GM19025 (cell line): ENCODE data around the gene NSL1.

Source experiments
- ATAC-seq: cut with Tn5 transposase; IDR thresholded peaks from one replicate; pipeline ENCODE4 v1.9.1; 2021; ENCODE audit warnings: mild to moderate bottlenecking, low read depth, moderate library complexity; ENCODE audit not compliant: unreplicated experiment

The NSL1 gene, protein sequence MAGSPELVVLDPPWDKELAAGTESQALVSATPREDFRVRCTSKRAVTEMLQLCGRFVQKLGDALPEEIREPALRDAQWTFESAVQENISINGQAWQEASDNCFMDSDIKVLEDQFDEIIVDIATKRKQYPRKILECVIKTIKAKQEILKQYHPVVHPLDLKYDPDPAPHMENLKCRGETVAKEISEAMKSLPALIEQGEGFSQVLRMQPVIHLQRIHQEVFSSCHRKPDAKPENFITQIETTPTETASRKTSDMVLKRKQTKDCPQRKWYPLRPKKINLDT

DNA sequence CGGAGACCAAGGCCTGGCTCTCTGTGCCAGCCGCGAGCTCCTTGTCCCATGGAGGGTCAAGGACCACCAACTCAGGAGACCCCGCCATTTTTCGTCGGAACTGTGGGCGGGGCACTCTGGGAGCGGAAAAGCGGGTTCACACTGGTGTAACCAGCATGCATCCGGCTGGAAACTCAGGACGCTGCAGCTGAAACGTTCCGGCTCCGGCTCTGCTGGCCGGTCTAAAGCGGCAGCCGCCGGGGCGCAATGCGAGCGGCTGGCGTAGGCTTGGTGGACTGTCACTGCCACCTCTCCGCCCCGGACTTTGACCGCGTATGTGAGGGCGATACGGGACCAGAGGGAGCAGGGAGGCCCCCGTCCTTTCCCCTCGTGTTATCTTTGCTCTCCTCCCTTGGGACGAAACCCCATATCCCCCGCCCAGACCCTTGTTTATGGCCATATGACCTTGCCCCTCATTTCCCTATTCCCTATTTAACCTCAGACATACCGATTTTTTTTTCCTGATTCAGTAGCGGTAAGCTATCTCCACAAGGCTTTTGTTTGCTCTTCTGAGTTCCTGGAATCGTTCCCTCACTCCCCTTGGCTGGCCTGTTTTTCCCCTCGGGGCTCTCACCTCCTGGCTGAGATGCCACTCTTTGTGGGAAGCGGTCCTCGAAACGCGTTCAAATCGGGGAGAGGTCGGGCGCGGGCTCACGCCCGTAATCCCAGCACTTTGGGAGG is at the start of gene NSL1, which contains the start of gene TATDN3:
Gene NSL1 (minus strand): TSS at position 102 of the 720 bp plus-strand sequence. CDS start 14 bp downstream, at position 88.
Gene TATDN3 (plus strand): TSS at position 219 of the 720 bp plus-strand sequence. CDS start 28 bp downstream, at position 247.
- ATAC-seq, result peak; percentile 62

DNA sequence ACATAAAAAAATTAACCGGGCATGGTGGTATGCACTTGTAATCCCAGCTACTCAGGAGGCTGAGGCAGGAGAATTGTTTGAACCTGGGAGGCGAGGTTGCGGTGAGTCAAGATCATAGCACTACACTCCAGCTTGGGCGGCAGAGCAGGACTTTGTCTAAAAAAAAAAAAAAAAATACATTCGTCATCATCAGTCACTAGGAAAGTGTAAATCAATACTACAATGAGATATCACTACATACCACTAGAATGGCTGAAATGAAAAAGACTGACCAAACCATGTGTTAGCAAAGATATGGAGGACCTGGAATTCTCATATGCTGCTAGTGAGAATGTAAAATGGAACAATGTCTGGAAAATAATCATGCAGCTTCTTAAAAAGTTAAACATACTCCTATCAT is 46.6 kb upstream of the NSL1 start:
- ATAC-seq, result no peak

DNA sequence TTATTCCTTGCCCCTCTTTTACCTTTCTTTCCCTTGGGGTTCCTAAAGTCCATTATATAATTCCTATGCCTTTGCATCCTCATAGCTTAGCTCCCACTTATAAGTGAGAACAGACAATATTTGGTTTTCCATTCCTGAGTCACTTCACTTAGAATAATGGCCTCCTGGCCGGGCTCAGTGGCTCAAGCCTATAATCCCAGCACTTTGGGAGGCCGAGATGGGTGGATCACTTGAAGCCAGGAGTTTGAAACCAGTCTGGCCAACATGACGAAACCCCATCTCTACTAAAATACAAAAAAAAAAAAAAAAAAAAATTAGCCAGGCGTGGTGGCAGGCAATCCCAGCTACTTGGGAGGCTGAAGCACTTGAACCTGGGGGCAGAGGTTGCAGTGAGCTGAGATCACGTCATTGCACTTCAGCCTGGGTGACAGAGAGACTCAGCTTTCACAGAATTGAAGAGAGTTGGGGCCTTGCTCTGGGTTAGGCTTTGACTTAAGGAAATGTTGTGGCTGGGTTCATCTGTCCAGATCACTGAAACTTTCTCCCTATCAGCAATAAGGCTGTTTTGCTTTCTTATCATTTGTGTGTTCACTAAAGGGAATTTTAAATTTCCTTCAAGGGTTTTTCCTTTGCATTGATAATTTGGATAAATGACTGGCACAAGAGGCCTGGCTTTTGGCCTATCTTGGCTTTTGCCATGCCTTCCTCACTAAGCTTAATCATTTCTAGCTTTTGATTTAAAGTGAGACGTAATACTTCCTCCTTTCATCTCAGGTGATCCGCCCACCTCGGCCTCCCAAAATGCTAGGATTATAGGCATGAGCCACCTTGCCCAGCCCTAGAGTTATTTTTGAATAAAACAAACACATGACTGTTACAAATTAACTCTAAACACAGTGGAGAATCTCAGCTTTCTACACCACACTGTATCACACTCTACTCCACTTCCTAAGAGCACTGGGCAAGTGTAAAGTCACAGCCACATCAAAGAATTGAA is 41.9 kb upstream of the NSL1 start:
- ATAC-seq, result peak; percentile 84

DNA sequence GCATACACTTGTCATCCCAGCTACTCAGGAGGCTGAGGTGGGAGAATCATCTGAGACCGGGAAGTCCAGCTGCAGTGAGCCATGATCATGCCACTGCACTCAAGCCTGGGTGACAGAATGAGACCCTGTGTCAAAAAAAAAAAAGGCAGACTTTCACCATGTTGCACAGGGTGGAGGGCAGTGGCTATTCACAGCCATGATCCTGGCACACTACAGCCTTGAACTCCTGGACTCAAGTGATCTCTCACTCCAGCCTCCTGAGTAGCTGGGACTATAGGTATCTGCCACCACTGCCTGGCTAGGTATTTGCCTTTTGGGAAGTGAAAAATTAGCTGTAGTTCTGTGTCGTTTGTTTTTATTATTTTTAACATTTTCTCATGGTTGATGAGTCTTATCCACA is 36.8 kb upstream of the NSL1 start:
- ATAC-seq, result no peak

DNA sequence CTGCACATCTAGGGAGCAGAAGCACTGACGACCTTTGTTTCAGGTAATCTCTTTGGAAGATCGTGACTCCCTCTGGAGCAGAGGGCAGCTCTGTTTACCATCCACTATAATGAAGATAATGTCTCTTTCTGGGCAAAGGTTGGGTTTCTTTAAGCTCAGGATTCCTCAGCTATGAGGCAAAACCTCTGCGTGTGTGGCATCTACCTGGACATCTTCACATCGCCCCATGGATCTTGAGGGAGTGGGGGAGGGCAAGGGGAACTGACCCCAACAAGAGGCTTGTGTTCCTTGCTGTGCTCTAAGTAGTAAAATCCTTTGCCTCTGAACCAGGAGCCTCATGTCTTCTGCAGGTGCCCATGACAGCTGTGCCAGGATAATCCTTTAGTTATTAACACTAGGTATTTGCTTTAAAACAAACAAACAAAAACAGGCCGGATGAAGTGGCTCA is 36.3 kb upstream of the NSL1 start:
- no peak for ATAC-seq

DNA sequence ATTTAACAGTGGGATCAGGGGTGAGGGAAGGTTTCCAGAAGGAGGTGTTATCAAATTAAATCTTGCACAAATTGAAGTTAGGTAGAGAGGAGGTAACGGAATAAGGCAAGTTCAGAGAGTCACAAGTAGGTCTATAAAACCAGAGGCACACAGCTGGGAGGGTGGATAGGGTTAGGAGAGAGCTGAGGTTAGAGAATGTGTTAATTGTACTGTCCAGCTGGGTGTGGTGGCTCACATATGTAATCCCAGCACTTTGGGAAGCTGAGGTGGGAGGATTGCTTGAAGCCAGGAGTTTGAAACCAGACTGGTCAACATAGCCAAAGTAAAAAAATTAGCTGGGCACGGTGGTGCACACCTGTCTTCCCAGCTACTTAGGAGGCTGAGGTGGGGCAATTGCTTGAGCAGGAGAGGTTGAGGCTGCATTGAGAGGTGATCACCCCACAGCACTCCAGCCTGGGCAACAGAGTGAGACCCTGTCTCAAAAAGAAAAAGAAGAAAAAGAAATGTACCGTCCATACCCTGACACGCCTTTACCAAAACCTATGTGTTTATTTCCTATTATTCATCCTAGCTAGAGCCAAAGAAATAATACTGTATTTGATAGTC is 35.7 kb upstream of the NSL1 start:
- ATAC-seq, result no peak

DNA sequence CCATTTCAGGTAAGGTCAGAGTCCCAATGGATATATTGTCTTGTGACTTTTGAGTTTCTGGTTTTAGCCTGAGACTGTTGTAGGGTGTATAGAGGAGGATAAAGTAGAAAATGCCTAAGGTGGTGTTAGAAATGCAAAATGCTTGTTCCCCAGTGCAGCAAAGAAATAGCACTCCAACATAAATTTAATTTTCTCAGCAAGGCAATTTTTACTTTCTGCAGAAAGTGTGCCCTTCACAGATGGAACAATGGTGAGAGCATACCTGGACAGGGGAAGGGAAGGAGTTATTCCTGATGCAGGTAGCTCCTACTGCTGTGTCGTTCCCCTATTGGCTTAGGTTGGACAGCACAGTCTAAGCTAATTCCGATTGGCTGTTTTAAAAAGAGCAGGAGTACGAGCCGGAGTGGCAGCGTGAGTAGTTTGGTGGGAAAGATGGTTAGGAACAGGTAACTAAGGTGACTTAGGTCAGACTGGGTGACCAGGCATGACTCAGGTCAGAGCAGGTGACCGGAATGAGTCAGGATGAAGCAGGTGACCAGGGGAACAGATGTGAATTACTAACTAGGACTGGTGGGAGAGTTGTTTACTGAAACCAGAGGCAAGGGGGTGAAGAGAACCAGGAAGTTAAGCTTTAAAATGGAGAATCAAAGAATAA is 34.3 kb upstream of the NSL1 start:
- ATAC-seq, result no peak

DNA sequence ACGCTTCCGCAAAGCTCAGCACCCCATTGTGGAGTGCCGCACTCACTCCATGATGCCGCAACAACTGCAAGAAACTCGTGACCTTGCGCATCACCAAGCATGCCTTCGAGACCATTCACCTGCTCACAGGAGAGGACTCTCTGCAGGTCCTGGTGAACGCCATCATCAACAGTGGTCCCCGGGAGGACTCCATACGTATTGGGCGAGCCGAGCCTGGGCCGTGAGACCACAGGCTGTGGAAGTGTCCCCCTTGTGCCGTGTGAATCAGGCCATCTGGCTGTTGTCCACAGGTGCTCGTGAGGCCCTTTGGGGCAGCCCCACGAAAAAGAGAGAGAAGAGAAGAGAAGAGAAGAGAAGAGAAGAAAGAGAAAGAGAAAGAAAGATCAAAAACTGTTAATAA is 32.6 kb upstream of the NSL1 start:
- no peak for ATAC-seq

DNA sequence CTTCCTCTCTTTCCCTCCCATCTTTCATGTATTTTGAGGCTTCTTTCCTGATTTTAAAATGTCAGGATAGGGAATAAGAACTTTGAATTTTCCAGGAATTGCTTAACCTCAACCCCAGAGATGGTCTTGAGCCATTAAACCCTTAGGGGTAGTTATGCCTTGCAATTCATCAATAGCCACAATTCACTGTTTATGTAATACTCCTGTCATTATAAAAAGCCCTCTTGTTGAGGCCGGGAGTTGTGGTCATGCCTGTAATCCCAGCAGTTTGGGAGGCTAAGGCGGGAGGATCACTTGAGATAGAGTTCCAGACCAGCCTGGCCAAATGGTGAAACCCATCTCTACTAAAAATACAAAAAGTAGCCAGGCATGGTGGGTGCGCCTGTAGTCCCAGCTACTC is 31.4 kb upstream of the NSL1 start:
- no peak for ATAC-seq

DNA sequence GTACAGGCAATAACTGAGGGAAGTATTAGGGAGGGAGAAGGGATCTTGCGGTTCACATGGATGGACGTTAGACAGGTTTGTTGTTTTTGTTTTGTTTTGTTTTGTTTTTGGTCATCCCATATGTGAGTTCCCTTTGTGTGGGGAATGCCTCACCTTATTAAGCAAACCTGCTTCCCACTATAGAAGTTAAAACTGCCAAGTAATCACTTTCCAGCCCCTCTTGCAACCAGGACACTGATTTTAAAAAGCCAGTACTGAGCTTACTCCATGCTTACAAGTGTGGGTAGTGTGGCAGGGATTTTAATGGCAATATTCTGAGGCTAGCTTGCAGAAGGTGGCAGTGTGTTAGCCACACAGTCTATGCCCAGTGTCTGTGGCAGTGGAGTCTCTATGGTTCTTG is 29.4 kb upstream of the NSL1 start:
- no peak for ATAC-seq

DNA sequence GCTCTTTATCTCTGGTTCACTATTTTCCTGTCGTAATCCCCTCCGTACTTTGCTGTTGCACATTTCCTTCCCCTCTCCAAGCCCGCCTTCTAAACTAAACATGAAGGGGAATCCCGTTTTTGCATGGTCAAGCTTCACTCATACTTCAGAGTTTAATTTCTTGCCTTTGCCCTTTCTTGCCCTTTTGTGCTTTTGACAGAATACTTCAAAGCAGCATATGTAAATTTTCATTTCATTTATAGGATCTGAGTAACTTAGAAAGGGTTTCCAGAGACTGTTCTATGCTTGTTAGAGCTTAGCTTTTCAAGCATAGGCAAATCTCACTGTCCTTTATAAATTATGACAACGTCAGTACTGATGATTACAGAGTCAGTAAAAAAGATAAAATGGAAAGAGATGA is 28.1 kb upstream of the NSL1 start:
- ATAC-seq, result peak; percentile 73

DNA sequence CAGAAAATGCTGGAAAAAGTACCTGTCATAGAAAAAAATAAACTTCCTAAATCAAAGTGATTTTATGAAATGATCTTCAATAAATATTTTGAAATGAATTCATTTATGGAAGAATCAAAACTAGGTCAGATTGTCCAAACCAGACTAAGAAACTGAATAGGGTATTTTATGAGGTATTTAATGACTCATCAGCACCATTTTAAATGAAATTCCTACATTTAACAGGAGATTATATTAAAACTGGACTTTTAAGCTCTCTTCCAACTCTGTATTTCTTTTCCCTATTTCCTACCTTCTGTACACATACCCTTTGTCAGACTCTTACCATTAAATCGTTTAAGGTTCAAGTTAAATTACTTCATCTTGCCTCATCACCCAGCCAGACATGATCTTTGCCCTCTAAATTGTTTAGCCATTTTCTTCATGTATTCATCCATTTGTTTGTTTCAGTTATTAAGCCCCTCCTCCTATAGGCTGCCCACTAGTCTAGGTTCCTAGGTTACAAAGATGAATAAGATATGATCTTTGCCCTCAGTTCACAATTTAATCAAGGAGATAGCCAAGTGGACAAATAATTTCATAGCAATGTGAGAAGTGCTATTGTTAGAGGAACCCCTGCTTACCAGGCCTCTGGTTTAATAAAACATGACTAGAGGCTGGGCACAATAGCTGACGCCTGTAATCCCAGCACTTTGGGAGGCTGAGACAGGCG is 25.1 kb upstream of the NSL1 start:
- ATAC-seq, result no peak

DNA sequence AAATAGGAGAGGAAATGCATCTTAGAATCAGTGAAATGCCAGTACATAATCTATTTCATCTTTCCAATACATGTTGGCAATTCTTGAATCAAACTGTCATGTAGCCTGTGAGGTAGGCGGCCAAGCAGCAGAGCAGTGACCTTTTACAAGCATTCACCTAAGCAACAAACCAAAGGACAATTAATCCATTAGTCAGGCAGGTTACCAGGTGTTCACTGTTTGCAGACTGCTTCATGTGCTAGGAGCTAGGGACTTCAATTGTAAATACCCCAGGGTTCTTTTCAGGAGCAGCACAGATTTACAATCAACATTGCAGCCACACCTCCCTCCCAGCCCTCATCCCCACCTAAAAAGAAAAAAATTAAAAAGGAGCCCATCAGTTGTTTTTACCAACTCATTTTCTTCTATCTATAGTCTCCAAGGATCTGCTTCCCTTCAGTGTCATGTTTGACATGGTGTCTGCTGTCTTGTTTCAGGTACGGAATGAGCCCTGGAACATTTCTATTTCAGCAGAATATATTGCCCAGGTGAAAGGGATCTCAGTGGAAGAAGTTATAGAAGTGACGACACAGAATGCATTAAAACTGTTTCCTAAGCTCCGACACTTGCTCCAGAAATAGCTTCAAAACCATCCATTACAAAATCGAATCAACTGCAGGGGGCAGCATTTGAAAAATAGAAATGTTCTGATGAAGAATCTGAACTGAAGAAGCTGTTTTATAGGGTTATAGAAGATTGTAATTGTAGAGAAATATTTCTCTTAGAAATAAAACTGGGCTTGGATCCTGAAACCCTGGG is 23.2 kb upstream of the NSL1 start:
- ATAC-seq, result no peak

DNA sequence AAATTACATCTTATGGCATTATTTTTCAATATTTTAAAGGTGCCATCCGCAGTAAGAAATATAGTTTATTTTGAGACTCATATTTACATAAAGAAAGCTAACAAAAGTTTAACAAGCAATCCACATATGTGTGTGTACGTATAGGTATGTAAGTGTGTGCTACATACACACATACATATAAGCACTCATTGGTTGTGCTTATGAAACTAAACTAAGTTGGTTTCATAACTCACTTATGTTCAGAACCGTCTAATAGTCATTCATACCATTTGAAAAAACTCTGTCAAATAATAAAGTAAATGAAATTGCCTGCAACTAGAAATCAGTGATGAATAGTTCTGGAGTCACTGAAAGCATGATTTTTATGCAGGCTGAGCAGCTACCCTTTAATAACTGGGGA is 14.2 kb upstream of the NSL1 start:
- ATAC-seq, result no peak

DNA sequence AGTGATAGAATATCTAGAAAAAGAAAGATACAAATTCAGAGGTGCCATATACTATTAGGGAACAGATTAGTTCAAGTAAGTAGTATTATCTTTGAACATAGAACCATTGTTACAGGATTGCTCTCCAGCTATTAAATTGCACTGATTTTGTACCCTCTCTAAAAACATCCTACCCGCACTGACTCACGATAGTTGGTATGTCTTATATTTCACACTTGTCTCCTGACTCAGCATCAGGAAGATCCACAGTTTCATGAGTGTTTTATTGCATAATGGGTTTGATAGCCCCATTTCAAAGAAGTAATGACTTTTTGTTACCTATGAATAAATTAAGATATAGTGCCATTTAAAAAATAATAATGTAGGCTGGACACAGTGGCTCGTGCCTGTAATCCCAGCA is 6.1 kb upstream of the NSL1 start:
- ATAC-seq, result no peak

DNA sequence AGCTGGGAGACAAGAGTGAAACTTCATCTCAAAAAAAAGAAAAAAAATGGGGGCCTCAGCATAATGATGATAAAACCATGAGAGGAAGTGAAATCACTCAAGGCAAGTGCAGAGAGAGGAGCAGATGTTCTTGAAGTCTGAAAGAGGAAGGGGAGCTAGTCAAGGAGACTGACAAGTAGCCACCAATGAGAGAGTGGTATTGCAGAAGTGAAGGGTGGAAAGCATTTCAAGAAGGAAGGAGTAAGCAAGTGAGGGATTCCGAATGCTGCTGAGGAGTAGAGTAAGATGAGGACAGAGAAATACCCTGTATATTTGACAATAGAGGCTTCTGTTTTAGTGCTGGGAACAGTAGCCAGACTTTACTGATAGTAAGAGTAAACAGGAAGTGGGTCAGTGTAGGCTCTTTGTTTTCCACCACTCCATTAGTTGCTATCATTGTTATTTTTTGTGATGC is 3.0 kb upstream of the NSL1 start:
- ATAC-seq, result peak; percentile 69

DNA sequence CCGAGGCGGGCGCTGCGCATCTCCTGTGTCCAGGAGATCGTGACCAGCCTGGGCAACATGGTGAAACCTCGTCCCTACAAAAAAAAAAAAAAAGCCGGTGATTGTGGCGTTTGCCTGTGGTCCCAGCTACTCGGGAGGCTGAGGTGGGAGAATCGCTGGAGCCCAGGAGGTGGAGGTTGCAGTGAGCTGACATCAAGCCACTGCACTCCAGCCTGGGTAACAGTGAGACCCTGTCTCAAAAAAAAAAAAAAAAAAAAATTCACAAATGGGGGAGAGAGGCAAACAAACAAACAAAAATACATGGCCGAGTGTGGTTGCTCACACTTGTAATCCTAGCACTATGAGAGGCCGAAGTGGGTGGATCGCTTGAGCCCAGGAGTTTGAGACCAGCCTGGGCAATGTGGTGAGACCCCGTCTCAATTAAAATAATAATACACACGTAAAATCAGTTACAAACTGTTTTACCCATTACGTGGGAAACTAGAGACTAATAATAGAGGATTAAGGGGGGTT is 875 bp upstream of the NSL1 start:
- no peak for ATAC-seq

DNA sequence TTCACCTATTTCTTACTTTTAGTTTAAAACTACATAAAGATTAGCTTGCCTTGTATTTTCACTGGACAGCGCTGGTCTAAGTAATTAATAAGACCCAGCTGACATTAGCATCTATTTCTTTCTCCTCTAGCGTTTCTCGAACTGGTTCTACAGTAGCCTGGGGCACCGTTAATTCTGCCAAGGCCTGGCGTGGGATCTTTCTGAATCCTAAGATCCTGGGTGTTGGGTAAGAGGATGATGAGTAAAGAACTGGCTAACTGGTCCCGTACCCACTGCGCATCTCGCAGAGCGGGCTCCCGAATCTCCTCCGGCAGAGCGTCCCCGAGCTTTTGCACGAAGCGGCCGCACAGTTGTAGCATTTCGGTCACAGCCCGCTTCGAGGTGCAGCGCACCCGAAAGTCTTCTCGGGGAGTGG is 309 bp downstream of the NSL1 start:
- peak; percentile 31 for ATAC-seq
